ENCODE data around the gene MIDN. TPM values are rescaled to one million over a fixed set of nuclear protein-coding genes. Genes with fewer than 3 reads are reported as not detected.
A peak's percentile ranks its signal among the peaks of the same experiment; 100 is the strongest.
"Not testable (repeated sequence)": the region's sequence is repeated elsewhere in the genome, so short reads cannot be mapped to it uniquely, and the experiment has no call there.

The MIDN gene
- polyA plus RNA-seq, 1 donor from 2014 or later = 24.8 TPM

DNA sequence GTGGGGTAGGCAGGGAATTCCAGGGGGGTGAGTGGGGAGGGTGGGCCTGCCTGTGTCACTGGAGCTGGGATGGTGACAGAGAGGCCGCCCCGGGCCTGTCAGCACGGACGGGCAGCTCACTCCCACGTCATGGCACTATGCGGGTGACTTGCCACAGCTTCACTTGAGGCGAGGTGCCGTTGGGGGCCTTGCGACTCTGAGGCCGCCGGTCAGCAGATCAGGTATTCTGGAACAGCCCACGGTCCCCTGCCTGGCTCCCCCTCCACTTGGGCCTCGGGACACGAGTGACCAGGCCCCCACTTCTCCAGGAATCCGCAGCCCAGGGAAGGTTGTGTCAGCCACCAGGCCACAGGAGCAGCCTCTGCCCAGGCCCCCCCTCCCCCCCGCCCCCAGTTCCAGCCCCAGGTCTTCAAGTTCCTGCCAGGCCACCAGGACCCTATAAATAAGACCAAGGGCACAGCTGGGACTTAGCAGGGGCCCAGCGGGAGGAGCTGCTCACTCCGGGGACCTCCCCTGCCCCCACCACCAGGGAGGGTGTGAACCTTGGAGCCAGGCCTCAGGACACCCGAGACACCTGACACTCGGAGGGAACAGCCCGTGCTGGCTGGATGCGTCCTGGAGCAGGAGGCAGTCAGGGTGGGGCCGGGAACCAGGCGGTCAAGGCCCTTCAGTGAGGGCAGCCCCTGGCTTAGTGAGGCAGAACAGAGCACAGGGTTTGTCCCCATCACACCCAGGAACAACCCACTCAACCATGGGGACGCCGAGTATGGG lies 2.7 kb upstream of the MIDN start:
- H3K9me3 ChIP-seq (ENCODE audit: low read length) = no peaks in the 10 kb centered on the region
- no peaks in the 10 kb centered on the region for H3K27me3 ChIP-seq (ENCODE audit: insufficient read depth, low read depth, low read length)
- H3K4me3 ChIP-seq (ENCODE audit: low read length) = no peak overlapping the region
- no peaks in the 10 kb centered on the region for H3K36me3 ChIP-seq (ENCODE audit: insufficient read depth, low read length)
- TF ChIP-seq TAF1 (IDR thresholded peaks at IDR 0.05; ENCODE audit: low read depth) (no peak), MXI1 (conservative IDR thresholded peaks at IDR 0.05; ENCODE audit: poor library complexity, severe bottlenecking) (no peak), EP300 (conservative IDR thresholded peaks at IDR 0.05; ENCODE audit: poor library complexity, severe bottlenecking) (no peak), SMC3 (conservative IDR thresholded peaks at IDR 0.05; ENCODE audit: poor library complexity) (no peak), RAD21 (conservative IDR thresholded peaks at IDR 0.05) (no peak), EZH2 (IDR thresholded peaks at IDR 0.05; ENCODE audit: borderline replicate concordance, insufficient read depth, low read length, poor library complexity, severe bottlenecking) (no peak), POLR2AphosphoS5 (IDR thresholded peaks at IDR 0.05) (no peak)
- TF ChIP-seq, protein P1, sequence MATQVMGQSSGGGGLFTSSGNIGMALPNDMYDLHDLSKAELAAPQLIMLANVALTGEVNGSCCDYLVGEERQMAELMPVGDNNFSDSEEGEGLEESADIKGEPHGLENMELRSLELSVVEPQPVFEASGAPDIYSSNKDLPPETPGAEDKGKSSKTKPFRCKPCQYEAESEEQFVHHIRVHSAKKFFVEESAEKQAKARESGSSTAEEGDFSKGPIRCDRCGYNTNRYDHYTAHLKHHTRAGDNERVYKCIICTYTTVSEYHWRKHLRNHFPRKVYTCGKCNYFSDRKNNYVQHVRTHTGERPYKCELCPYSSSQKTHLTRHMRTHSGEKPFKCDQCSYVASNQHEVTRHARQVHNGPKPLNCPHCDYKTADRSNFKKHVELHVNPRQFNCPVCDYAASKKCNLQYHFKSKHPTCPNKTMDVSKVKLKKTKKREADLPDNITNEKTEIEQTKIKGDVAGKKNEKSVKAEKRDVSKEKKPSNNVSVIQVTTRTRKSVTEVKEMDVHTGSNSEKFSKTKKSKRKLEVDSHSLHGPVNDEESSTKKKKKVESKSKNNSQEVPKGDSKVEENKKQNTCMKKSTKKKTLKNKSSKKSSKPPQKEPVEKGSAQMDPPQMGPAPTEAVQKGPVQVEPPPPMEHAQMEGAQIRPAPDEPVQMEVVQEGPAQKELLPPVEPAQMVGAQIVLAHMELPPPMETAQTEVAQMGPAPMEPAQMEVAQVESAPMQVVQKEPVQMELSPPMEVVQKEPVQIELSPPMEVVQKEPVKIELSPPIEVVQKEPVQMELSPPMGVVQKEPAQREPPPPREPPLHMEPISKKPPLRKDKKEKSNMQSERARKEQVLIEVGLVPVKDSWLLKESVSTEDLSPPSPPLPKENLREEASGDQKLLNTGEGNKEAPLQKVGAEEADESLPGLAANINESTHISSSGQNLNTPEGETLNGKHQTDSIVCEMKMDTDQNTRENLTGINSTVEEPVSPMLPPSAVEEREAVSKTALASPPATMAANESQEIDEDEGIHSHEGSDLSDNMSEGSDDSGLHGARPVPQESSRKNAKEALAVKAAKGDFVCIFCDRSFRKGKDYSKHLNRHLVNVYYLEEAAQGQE (IDR thresholded peaks at IDR 0.05; ENCODE audit: borderline replicate concordance) = no peak
- TF ChIP-seq, protein P2, sequence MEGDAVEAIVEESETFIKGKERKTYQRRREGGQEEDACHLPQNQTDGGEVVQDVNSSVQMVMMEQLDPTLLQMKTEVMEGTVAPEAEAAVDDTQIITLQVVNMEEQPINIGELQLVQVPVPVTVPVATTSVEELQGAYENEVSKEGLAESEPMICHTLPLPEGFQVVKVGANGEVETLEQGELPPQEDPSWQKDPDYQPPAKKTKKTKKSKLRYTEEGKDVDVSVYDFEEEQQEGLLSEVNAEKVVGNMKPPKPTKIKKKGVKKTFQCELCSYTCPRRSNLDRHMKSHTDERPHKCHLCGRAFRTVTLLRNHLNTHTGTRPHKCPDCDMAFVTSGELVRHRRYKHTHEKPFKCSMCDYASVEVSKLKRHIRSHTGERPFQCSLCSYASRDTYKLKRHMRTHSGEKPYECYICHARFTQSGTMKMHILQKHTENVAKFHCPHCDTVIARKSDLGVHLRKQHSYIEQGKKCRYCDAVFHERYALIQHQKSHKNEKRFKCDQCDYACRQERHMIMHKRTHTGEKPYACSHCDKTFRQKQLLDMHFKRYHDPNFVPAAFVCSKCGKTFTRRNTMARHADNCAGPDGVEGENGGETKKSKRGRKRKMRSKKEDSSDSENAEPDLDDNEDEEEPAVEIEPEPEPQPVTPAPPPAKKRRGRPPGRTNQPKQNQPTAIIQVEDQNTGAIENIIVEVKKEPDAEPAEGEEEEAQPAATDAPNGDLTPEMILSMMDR (IDR thresholded peaks at IDR 0.05; ENCODE audit: poor library complexity, severe bottlenecking) = no peak
- peaks cover 13% of the 10 kb centered on the region for H3K79me2 ChIP-seq (replicated peaks; ENCODE audit: insufficient read depth, low read length)
- peak overlapping the region; percentile 16 for H3K9ac ChIP-seq (ENCODE audit: low read length)
- H3F3A ChIP-seq (ENCODE audit: insufficient read depth, low read length, poor library complexity, severe bottlenecking) = no peaks in the 10 kb centered on the region
- H2AFZ ChIP-seq (ENCODE audit: low read depth, low read length) = no peak overlapping the region
- H3K9me2 ChIP-seq (ENCODE audit: insufficient read depth, low read length) = no peaks in the 10 kb centered on the region
- no peak overlapping the region for H3K27ac ChIP-seq (ENCODE audit: low read length)
- H3K4me2 ChIP-seq (ENCODE audit: low read length) = no peak overlapping the region
- H4K20me1 ChIP-seq (ENCODE audit: insufficient read depth) = no peaks in the 10 kb centered on the region

DNA sequence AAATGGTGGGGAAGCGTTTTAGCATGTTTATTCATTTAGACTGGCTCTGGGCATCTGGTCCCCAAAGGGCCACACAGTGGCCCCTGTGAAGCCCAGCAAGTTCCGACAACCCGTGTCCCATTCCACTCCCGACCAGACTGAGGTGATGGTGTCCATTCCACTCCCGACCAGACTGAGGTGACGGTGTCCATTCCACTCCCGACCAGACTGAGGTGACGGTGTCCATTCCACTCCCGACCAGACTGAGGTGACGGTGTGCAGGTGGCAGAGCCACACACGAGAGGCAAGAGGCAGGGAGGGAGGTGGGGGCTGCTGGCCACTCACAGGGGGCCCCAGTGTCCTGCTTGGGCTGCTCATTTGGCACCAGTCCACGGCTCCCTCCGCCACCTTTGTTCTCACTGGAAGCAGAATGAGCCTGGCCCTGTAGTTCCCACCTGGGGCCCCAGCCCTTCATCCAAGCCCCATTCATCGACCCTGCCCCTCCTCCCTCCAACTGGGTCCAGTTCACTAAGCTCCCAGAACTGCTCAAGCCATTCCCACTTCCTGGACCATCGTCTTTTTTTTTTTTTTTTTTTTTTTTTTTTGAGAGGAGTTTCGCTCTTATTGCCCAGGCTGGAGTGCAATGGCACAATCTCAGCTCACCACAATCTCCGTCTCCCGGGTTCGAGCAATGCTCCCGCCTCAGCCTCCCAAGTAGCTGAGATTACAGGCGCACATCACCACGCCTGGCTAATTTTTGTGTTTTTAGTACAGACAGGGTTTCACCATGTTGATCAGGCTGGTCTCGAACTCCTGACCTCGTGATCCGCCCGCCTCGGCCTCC lies 1.9 kb upstream of the MIDN start:
- H3K9me2 ChIP-seq (ENCODE audit: insufficient read depth, low read length); H3K9me3 ChIP-seq (ENCODE audit: low read length); H3K4me3 ChIP-seq (ENCODE audit: low read length); H3K36me3 ChIP-seq (ENCODE audit: insufficient read depth, low read length); H3K9ac ChIP-seq (ENCODE audit: low read length); H3F3A ChIP-seq (ENCODE audit: insufficient read depth, low read length, poor library complexity, severe bottlenecking); H4K20me1 ChIP-seq (ENCODE audit: insufficient read depth); H3K27ac ChIP-seq (ENCODE audit: low read length); H3K27me3 ChIP-seq (ENCODE audit: insufficient read depth, low read depth, low read length); H2AFZ ChIP-seq (ENCODE audit: low read depth, low read length); H3K4me2 ChIP-seq (ENCODE audit: low read length): not testable (repeated sequence)
- peaks cover 21% of the 10 kb centered on the region for H3K79me2 ChIP-seq (replicated peaks; ENCODE audit: insufficient read depth, low read length)
